ENCODE results near the gene PEPD.

DNA sequence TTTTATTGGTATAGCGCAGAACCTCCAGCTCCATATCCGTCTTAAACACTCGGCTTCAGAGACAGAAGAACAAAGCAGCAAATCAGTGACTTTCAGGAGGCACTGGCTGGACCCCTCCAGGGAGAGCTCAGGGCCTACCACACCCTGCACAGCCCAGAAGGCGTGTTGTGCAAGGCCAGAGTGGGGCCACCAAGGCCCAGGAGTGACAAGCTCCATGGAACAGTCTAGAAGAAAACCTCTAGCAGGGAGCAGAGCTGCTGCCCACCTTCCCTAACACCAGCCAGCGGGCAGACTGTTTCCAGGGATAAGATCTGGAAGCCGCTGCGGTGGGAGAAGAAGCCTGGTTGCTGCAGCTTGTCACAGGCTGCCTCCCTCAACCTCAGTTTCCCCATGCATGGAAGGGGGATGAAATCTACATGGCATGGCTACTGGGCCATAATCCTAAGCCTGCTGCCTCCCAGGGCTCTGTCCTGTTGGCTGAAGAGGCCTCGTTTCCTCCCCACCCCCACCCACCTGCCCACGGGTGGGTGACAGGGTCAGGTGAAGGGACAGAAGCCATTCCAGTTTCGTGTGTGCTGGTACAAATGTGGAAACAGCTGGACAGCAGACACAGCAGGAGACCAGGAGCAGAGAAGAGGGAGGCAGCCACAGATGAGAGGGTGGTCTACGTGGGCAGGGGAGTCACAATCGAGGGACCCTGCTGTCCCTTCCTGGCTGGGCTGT lies 57.4 kb downstream of the PEPD start:
- TF ChIP-seq GATA2 (IDR thresholded peaks at IDR 0.05; ENCODE audit: low read depth, low read length) = no peak
- TF ChIP-seq GATA3 (IDR thresholded peaks at IDR 0.05; ENCODE audit: low read depth, low read length) = no peak

All from SH-SY5Y (cell line).